OCI-LY3 (cell line): Measurements from ENCODE around the gene ERGIC1.

ENCODE experiments used
- CTCF ChIP-seq: fragments of 200-600, 300-600 bp; sonication (generic); IDR thresholded peaks from 2 replicates; pipeline ENCODE4 v1.5.1; 2014; ENCODE audit warnings: antibody characterized with exemption, low read length, low read depth
- EZH2phosphoT487 ChIP-seq: fragments of 200-600 bp; shearing (Covaris generic); IDR thresholded peaks from 2 replicates; pipeline ENCODE4 v1.6.1; 2018; ENCODE audit warnings: antibody characterized with exemption, mixed run types, low read depth

DNA sequence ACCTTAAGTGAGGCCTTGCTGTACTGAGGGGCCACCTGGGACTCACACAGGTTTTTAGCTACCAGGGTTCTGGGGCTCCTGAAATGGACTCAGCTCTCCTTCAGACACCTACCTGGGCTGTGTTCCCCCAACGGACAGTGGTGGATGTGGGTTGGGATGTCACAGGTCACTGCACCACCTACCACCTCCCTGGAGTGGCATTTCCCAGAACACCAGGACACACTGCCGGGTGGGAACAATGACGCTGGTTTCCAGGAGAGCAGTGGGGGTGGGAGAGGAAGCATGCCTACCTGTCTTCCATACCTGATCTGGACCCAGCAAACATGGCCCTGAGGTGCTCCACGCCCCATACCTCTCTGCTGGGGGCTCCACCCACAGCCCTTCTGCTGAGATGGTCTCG is 20.9 kb downstream of the ERGIC1 start:
- TF ChIP-seq CTCF (no peak), EZH2phosphoT487 (no peak)
